ENCODE measurements around the gene DCUN1D5.
"Not testable (repeated sequence)": the region's sequence is repeated elsewhere in the genome, so short reads cannot be mapped to it uniquely, and the experiment has no call there.

DCUN1D5 gene

DNA sequence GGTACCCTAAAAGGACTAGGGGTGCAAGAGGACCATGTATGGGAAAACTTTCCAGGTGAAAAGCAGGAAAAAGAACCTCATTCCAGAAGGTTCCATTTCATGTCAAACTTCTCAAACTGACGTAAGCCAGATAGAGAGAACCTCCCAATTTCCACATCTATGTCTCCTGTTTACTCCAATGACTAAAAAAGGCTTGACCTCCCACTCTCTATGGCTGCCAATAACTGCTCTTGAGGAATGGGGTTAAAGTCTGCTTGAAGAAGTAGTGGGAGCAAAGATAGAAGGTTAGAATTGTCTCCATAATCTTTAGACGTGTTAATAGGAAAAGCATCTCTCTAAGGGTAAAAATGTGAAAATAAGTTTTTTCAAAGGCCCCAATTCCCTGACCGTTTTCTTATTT is 38.0 kb downstream of the DCUN1D5 start:
- DNase-seq = no peak

DNA sequence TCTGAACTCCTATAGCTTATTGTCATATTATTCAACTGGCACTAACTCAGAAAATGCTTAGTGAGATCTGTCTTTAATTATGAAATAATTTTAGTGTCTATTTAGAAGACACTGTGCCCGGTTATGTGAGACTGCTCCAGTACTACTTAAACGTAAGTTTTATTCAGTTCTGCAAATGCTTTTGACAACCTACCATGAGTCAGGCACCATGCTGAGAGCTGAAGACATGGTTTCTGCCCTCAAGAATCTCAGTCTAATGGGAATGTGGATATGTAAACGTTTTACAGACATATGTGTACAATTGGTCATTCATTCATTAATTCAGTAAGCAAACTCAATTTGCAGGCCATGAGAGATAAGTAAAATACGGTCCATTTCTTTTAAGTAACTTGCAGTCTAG is 40.0 kb downstream of the DCUN1D5 start:
- no peak for DNase-seq

DNA sequence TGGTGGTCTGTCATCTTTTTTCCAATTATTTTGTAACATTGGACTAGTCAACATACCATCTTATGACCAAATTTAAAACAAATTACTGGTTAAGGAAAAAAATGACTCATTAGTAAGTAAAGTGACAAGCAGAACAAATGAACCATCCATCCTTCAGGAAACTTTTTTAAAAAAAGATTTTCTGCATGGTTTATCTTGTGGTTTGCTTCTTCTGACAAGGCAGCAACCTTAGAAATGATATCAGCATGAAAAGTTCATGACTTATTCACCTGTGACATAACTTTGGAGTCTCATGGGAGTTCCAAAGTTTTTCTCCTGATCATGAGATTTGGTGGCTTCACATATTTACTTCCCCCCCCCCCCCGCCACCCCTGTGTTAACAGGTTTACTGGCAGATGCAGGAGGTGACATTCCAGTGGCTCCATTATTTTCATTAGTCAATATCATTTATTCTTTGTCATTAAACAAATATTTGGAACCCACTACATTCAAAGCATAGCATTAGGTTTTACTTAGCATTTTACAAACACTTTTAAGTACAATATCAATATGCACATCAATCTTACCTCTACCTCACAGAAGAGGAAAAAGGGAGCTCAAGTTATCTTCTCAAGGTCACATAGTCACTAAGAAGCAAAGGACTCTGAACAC is 40.7 kb downstream of the DCUN1D5 start:
- no peak for DNase-seq

DNA sequence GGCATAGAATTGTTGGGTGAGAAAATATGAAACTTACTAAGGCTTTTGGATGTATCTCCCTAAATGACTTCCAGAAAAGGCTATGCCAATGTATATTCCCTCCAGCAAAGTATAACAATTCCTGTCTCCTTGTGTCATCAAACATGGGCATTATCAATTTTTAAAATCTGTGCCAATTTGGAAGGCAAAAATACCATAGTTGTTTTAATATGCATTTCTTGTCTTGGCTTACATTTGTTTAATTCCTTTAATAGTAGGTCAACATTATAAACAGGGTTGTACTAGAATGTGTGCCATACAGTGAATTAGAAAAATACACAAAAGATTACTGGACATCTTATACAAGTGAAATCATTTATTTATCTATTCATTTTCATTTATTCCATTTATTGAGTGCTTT is 41.6 kb downstream of the DCUN1D5 start:
- no peak for DNase-seq

DNA sequence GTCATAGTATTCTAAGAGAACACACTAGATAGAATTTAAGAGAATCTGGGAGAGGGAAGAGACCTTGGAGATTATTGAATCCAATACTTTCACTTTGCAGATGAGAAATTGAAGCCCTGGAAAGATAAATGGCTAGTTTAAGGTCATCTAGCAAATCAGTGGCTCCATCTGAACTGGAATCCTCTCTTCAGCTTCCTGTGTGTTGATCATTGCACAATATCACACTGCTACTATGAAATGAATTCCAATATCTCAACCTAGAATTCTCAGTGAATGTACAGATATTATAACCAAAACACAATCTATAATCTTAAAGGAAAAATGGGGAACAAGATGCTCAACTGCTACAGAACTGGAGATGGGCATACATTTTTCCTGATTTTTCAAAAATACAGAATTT is 44.1 kb downstream of the DCUN1D5 start:
- DNase-seq = no peak

DNA sequence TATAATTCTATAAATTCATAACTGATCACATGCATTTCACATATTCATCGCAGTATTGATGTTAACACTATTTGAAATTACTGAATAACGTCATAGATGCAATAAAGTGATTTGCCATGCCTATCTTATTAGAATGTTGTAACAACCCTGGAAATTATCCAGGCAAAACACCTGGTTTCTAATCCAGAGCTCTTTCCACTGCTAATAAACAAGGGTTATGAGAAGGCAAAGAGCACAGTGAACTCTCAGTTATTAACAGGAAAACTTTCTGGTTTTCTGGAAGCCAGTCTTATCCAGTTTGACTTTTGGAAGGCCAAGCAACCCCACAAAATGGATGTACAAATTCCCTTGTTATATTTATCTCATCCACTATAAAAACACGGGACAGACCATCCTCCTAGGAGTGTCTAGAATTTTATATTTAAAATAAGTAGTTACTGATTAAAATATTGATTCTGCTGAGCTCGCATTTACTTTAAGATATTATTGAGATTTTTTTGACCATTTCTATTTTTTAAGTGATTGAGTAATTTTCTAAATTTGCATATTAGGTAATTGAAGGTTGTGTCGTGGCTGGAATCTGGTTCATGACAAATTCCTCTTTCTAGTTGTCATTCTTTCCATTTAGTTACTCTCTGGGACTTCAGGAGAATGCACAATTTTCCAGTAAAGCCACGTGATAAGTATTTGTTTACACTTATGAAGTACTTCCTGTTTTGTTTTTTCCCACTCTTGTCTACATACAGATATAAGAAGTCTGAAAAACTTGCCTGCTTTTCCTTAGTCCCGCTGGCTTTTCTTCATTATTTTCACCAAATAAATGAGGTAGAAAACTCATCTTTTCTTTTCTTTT is 47.9 kb downstream of the DCUN1D5 start:
- no peak for DNase-seq

DNA sequence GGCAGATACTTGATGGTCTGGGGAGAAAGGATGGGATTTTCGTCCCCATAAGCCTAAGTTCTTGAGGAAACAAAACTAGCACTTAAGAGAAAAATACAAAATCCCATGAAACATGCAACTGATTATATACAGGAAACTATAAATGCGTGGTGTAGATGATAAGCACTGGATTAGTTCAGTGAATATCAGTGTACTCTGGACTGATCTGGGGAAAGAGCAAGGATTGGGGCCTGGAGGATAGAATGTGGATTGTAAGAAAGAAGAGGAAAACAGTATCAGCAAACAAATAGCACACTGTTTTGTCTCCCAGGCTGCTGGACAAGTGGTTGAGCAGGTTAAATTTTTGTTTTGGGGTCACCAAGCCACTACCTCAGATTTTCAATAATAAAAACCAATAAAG is 49.8 kb downstream of the DCUN1D5 start:
- no peak for DNase-seq

DNA sequence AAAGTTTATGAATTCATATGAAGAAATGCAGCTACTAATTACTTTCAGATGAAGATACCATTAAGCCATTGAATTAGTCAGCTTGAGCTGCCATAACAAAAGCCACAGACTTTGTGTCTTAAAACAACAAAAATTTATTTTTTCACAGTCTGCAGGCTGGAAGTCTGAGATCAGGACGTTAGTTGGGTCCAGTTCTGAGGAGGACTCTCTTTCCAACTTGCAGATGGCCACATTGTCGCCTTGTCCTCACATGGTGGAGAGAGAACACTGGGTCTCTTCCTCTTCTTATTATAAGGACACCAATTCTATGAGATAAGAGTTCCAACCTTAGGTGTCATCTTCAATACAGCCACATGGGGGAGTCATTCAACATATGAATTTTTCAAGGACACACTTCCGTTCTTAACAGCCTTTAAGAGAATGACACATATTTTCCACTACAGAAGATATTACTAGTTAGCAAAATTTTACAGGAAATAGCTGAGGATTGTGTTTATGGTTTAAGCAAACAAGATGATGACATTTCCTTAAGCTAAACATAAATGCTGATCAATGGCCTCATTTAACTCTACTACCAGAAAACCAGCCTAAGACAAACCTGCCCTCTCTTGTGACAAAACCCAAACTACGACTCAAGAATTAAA is 56.0 kb downstream of the DCUN1D5 start:
- peak; percentile 27 to 30 for DNase-seq

DNA sequence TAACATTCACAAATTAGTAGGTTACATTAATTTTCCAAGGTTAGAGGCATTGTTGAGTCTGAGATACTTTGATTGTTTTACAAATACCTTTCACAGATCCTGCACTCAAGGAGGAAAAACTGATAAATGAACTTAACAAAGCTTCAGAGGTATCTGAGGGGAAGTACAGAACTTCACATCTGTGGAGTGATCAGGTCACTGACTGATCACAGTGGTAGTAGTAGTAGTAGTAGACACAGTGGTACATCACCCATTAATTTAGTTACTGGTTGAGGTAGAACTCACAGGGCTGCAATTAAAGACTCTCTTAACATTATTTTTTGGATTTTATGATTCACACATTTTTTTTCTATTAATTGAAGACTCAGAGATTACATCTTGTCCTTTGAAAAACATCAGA is 56.7 kb downstream of the DCUN1D5 start:
- DNase-seq = no peak

DNA sequence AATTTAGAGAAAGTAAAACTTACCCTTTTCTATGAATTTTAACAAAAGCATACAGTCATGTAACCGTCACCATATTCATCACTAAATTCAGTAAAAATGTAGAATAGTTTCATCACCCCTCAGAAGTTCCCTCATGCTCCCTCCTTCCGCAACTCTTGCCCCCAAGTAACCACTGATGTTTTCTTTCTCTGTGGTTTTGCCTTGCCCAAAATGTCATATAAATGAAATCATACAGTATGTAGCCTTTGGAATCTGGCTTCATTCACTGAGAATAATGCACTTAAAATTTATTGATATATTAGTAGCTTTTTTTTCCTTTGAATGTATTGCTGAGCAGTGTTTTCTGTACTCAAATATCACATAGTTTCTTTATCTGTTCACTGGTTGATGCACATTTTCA is 60.1 kb downstream of the DCUN1D5 start:
- no peak for DNase-seq

DNA sequence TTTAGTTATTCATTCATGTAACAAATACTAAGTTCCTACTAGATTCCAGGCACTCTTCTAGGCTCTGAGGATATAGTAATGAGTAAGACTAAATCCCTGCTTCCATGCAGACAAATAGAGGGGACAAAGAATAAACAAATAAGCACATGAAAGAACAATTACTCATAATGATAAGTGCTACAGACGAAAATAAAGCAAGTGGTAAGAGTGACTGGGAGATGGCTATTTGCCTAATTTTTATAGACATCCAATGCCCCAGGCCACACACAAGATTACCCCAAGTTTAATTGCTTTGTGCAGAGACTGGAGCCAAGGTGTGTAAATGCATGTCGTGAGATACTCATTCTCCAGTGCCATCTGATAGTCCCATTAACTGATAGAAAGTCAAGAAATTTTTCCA is 62.6 kb downstream of the DCUN1D5 start:
- no peak for DNase-seq

DNA sequence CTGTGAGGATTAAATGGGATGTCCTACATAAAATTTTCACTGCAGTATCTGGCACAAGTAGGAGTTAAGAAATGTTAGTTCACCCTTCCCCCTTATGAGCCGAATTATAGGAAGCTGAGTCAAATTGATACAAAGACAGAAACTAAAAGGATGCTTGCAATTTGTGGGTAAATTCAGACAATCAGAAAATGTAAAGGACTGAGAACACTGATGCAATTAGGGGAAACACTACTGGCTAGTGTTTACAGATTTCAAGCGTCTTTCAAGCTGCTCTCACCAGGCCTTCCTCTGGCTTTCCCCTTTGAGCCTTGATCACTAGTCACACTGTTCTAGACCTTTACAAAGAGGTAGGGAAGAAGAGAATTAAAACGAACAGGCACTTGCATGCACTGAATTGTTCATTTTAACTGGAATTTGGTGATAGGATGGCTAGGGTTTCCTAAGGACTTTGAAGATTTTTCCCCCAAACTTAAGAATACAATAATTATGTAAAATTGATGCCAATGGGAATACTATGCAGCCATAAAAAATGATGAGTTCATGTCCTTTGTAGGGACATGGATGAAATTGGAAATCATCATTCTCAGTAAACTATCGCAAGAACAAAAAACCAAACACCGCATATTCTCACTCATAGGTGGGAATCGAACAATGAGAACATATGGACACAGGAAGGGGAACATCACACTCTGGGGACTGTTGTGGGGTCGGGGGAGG is 63.5 kb downstream of the DCUN1D5 start:
- not testable (repeated sequence) for DNase-seq

DNA sequence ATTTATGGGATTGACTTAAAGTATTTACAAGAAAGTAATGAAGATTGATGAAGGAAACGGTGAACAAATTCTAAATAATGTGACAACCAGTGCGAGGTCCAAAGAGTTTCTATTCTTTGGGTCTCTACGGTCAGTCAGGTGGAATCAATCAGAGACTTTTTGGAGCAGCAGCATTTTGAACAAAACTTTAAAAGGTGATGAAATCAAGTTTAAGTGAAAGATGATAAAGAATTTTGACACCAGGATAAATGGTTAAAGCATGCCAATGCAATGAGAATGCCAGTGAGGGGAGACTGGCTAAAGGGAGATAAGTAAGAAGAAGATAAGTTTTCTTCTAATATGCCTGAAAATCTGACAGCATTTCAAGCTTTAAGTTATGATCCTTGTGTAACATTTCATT is 67.9 kb downstream of the DCUN1D5 start:
- no peak for DNase-seq

DNA sequence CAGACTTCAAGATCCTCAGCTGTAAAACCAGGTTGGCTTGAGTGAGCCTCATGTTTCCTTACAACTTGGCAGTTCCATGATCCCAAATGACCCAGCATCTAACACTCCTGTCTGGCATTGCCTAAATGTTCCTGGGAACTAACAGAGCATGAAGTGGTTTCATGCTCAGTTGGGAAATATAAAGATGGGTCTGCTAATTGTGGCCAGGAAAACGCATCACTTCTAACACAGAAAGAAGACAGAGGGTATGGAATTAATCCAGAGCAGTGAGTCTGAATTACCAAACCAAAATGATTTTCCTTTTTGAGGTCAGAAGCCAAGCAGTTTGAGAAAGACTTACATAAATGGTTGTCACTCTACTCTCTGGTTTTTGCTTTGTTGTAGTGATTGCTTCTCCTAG is 75.9 kb downstream of the DCUN1D5 start:
- no peak for DNase-seq

DNA sequence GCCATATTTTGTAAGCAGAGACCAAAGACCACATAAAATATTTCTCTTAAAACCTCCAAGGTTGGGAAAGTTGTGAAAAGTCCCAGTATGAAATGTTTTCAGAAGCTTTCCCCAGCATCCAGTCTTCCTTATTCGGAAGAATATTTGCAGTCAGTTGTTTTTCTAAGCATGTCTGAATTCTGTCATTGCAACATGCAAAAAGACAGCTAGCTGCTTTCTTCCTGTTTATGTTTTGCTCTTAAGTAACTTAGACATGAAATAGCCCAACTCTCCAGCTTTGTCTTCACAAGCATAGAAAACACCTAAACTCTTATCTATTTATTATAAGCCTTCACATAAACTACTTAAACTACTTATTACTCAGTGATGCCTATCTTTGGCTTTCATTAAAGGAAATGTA is 78.5 kb downstream of the DCUN1D5 start:
- DNase-seq = no peak

All from activated T-cell treated with anti-CD3 and anti-CD28 coated beads, Interleukin-2, amount 50 U/mL, for 48 hours (primary cell).